Esophagus muscularis mucosa (tissue), 4 donors: ENCODE data around the gene CLEC4G. TPM values are rescaled to one million over a fixed set of nuclear protein-coding genes. Genes with fewer than 3 reads are reported as not detected.
A peak's percentile ranks its signal among the peaks of the same experiment; 100 is the strongest.

ENCODE experiments used
- DNase-seq: peaks from one replicate; pipeline ENCODE4 v3.0.0-alpha.2; 2017; ENCODE audit errors: extremely low spot score
- H3K27ac ChIP-seq, 4 donors: fragments of 200-600 bp; sonication (generic); replicated peaks in 1 of 4; 1 replicate in 3 of 4; 2 replicates in 1 of 4; pipeline ENCODE4 v1.5.1; 2016 to 2019; ENCODE audit warnings: mild to moderate bottlenecking in 1 of 4
- H3K27me3 ChIP-seq, 4 donors: fragments of 200-600 bp; sonication (generic); one replicate each; pipeline versions ENCODE4 v1.5.1 to v1.6.0; 2016 to 2019
- H3K36me3 ChIP-seq, 4 donors: fragments of 200-600 bp; sonication (generic); one replicate each; pipeline ENCODE4 v1.5.1; 2016 to 2019
- H3K4me1 ChIP-seq, 4 donors: fragments of 200-600 bp; sonication (generic); one replicate each; pipeline ENCODE4 v1.5.1; 2016 to 2019
- H3K4me3 ChIP-seq, 4 donors: fragments of 200-600 bp; sonication (generic); 1 replicate in 2 of 4; 2 replicates in 2 of 4; pipeline ENCODE4 v1.5.1; 2016 to 2019; ENCODE audit warnings: mild to moderate bottlenecking in 4 of 4, moderate library complexity in 1 of 4
- H3K9me3 ChIP-seq, 4 donors: fragments of 200-600 bp; sonication (generic); 1 replicate in 3 of 4; 2 replicates in 1 of 4; pipeline ENCODE4 v1.5.1; 2016 to 2019
- EP300 ChIP-seq: sonication (generic); formaldehyde crosslinking; IDR thresholded peaks from one replicate; pipeline ENCODE4 v1.6.1; 2017; ENCODE audit warnings: antibody characterized with exemption
- POLR2A ChIP-seq: fragments of 450-650 bp; IDR thresholded peaks from one replicate; pipeline ENCODE4 v1.6.1; 2017; ENCODE audit warnings: antibody characterized with exemption, moderate library complexity, mild to moderate bottlenecking, low read depth
- POLR2AphosphoS5 ChIP-seq, 2 donors: sonication (generic); formaldehyde crosslinking; IDR thresholded peaks; one replicate each; pipeline ENCODE4 v1.6.1; 2017; ENCODE audit warnings: antibody characterized with exemption in 2 of 2
- WGBS: methylation state at CpG from one replicate; pipeline ENCODE4 v1.1.5; 2018; 5-methylcytosine and 5-hydroxymethylcytosine counted together
- intact Hi-C: fragments of 100-400 bp; cut with DNase I; formaldehyde crosslinking; loops from one replicate; pipeline ENCODE4 v1.15.1; 2023
- total RNA-seq, 4 donors: library from RNA; depleted of rRNA; stranded (reverse); fragments of >200 nt; gene quantifications; one replicate each; pipeline versions ENCODE4 v1.1.0 to v1.2.1, GENCODE V29; 2016
- TF ChIP-seq, protein P1 (sequence below), 3 experiments: fragments of 200-600 bp in 2 of 3; fragments of 450-650 bp in 1 of 3; sonication (generic) in 2 of 3; IDR thresholded peaks; one replicate each; pipeline ENCODE4 v1.5.1; 2017 to 2019; ENCODE audit warnings: antibody characterized with exemption in 3 of 3, mild to moderate bottlenecking in 2 of 3, moderate library complexity in 1 of 3

The CLEC4G gene
- total RNA-seq, 4 donors from 2014 or later = 0.75 to 2.5 (median 1.8) TPM

DNA sequence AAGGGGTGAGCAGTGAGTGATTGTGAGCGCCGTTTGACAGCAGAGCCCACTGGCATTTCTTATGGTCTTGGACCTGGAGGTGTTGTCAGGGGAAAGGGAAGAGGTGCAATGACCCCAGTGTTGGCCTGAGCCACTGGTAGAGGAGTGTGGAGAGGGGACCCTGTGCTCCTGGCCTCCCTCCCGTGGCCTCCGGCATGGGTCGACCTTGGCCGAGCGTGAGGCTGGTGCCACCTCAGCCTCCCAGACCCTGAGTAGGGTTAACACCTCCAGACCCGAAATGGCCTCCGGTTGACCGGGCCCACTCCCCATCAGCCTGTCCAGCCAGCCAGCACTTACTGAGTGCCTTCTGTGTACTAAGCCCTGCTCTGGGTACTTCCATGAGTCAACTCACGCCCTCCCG lies 44.7 kb downstream of the CLEC4G start:
- Histone ChIP-seq H3K9me3 (no peaks in the 10 kb centered on the region), H3K27me3 (peaks cover 0 to 31% (median 2%) of the 10 kb centered on the region in 4 donors), H3K36me3 (peaks cover 0 to 35% (median 26%) of the 10 kb centered on the region in 4 donors), H3K27ac (no peak overlapping the region), H3K4me1 (peaks cover 1 to 8% (median 5%) of the 10 kb centered on the region in 4 donors), H3K4me3 (no peak overlapping the region)
- intact Hi-C loops = loop anchor here (10.0 kb wide), 1 partner anchor 108 kb away; no protein-coding TSS in a partner anchor
- TF ChIP-seq, protein P1, sequence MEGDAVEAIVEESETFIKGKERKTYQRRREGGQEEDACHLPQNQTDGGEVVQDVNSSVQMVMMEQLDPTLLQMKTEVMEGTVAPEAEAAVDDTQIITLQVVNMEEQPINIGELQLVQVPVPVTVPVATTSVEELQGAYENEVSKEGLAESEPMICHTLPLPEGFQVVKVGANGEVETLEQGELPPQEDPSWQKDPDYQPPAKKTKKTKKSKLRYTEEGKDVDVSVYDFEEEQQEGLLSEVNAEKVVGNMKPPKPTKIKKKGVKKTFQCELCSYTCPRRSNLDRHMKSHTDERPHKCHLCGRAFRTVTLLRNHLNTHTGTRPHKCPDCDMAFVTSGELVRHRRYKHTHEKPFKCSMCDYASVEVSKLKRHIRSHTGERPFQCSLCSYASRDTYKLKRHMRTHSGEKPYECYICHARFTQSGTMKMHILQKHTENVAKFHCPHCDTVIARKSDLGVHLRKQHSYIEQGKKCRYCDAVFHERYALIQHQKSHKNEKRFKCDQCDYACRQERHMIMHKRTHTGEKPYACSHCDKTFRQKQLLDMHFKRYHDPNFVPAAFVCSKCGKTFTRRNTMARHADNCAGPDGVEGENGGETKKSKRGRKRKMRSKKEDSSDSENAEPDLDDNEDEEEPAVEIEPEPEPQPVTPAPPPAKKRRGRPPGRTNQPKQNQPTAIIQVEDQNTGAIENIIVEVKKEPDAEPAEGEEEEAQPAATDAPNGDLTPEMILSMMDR (IDR thresholded peaks at IDR 0.05) = no peak
- no peak for TF ChIP-seq POLR2AphosphoS5 (IDR thresholded peaks at IDR 0.05)
- no peak for DNase-seq
- 84% methylated on average over 5 of the region's 12 CpGs for WGBS

DNA sequence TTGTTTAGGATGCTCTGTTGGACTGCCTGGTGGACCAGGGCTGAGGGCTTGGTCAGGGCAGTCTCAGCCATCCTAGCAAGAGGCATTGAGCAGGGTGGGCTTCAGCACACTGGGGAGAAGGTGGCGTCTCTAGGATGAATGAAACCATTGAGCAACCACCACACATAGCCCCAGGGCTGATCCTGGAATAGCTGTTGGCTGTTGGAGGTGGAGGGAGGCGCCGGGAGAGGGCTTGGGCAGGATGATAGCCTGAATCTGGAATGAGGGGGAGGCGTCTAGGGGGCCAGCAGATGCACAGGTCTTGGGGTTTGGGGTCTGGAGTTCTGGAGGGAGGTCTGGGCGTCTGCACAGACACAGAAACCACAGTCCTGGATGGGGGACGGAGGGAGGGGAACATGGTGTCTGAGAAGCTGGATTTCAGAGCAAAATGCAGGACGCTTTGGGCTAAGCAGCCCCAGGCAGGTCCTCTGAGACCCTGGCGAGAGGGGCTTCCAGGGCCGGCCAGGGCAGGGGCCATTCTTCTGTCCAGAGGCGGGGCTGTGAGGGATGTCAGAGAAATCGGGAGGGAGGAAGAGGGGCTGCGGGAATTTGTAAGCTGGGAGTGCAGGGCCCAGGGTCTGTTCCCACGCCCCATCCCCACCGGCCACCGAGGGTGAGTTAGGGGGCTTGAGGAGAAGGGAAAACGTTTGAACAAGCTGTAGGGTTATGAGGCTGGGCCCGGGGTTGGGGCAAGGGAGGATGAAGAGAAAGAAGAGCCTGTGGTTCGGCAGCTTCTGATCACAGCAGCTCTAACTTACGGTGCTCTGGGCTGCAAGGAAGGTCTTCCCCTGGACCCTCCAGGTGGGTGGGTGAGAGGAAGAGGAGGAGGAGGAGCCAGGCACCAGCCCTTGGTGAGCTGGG lies 46.1 kb downstream of the CLEC4G start:
- H3K27ac ChIP-seq = no peak overlapping the region

DNA sequence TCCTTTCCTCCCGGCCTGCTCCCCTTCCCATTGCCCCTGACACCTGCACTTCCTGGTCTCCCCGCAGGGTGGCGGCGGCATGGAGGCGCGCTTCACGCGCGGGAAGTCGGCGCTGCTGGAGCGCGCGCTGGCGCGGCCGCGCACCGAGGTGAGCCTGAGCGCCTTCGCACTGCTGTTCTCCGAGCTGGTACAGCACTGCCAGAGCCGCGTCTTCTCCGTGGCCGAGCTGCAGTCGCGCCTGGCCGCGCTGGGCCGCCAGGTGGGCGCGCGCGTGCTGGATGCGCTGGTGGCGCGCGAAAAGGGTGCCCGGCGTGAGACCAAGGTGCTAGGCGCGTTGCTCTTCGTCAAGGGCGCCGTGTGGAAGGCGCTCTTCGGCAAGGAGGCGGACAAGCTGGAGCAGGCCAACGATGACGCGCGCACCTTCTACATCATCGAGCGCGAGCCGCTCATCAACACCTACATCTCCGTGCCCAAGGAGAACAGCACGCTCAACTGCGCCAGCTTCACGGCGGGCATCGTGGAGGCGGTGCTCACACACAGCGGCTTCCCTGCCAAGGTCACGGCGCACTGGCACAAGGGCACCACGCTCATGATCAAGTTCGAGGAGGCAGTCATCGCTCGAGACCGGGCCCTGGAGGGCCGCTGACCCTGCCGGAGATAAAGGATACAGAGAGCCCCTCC lies 49.6 kb downstream of the CLEC4G start:
- intact Hi-C loops = loop anchor here (5.0 to 10.0 kb wide), 2 partner anchors 112 to 330 kb away; no protein-coding TSS in a partner anchor
- no peak for TF ChIP-seq POLR2A
- TF ChIP-seq POLR2AphosphoS5 (IDR thresholded peaks at IDR 0.05) = no peak
- TF ChIP-seq, protein P1 (IDR thresholded peaks at IDR 0.05) = no peak
- no peaks in the 10 kb centered on the region for H3K9me3 ChIP-seq
- peak overlapping the region in 3 of 4 donors; percentile 81 to 90 (median 88) for H3K27ac ChIP-seq
- H3K4me1 ChIP-seq = peaks cover 10 to 29% (median 22%) of the 10 kb centered on the region in 4 donors
- WGBS = 94% methylated on average over 10 of the region's 74 CpGs
- peaks cover 0 to 30% (median 0%) of the 10 kb centered on the region in 4 donors for H3K27me3 ChIP-seq
- H3K4me3 ChIP-seq = peak overlapping the region; percentile 75 to 100 (median 88)
- H3K36me3 ChIP-seq = peaks cover 0 to 36% (median 27%) of the 10 kb centered on the region in 4 donors
- no peak for DNase-seq

More for the DNA sequence above, 46.1 kb downstream of the CLEC4G start:
- DNase-seq = no peak
- no peak overlapping the region for H3K4me3 ChIP-seq
- WGBS = 47% methylated on average over 19 of the region's 19 CpGs
- TF ChIP-seq POLR2AphosphoS5 (IDR thresholded peaks at IDR 0.05) = no peak
- no peaks in the 10 kb centered on the region for H3K9me3 ChIP-seq
- peaks cover 6 to 21% (median 17%) of the 10 kb centered on the region in 4 donors for H3K4me1 ChIP-seq
- peaks cover 0 to 36% (median 27%) of the 10 kb centered on the region in 4 donors for H3K36me3 ChIP-seq
- intact Hi-C loops = loop anchor here (10.0 kb wide), 1 partner anchor 109 kb away; no protein-coding TSS in a partner anchor
- H3K27me3 ChIP-seq = peaks cover 0 to 21% (median 2%) of the 10 kb centered on the region in 4 donors

DNA sequence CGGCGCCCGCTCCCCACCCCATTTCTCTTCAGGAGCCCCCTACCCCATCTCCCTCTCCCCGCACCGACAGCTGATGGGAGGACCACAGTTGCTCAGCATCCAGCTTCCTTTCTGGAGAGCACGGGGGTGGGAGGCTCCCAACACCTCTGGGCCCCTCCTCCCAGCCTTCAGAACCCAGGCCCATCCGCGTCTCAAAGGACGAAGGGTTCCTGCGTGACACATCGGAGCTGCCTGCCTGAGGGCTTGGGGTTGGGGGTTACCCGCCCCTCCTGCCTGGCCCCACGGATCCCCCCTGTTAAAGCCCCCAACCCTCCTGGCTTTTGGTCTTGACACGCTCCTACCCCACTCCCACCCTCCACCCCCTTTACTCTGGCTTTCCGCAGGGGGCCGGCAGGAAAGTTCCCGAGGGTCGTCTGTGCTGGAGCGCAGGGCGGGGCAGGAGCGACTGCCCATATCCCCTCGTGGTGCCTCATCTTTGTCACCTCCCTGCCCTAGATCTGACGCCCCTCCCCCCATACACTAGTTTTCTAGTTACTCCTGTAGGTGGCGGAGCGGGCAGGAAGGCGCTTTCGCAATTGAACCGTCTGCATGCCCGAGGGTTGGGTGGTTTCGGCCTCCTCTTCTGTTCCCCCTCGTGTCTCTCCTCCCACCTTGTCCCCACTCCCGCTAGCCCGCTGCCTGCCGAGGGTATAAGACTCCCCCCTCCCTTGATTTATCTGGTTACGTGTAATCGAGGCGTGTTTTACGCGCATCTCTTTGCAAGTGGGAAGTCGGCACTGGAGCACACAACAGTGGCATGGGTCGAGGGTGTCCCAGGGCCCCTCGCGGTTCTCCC lies 50.4 kb downstream of the CLEC4G start:
- under 1% methylated on average over 28 of the region's 43 CpGs for WGBS
- intact Hi-C loops = loop anchor here (1.0 to 10.0 kb wide), 3 partner anchors 29 to 329 kb away; no protein-coding TSS in a partner anchor

More for the DNA sequence above, 50.4 kb downstream of the CLEC4G start:
- Histone ChIP-seq H3K27ac (peak overlapping the region; percentile 78 to 90 (median 84)), H3K4me3 (peak overlapping the region; percentile 75 to 100 (median 88)), H3K4me1 (peaks cover 10 to 29% (median 22%) of the 10 kb centered on the region in 4 donors), H3K36me3 (peaks cover 0 to 36% (median 27%) of the 10 kb centered on the region in 4 donors), H3K27me3 (peaks cover 0 to 38% (median 1%) of the 10 kb centered on the region in 4 donors), H3K9me3 (no peaks in the 10 kb centered on the region)
- TF ChIP-seq EP300 (no peak), POLR2AphosphoS5 (IDR thresholded peaks at IDR 0.05) (peak in 1 of 2 donors; percentile 53), POLR2A (no peak)
- TF ChIP-seq, protein P1 (IDR thresholded peaks at IDR 0.05) = peak; percentile 36 to 55 (median 41)
- DNase-seq = peak; percentile 95
